ENCODE data around the gene ARHGAP8.

- TF ChIP-seq JUN (IDR thresholded peaks at IDR 0.05) (no peak), POLR2A (IDR thresholded peaks at IDR 0.05; ENCODE audit: low read length) (no peak), CTCF (IDR thresholded peaks at IDR 0.05) (no peak)
Measured at GRCh38 chr22:44740307-44740706, 12.1 kb upstream of the ARHGAP8 start.

Measured in A549 (cell line).